ENCODE results near the gene CTSK. TPM values are rescaled to one million over a fixed set of nuclear protein-coding genes. Genes with fewer than 3 reads are reported as not detected.
A peak's percentile ranks its signal among the peaks of the same experiment; 100 is the strongest.
"Not testable (repeated sequence)": the region's sequence is repeated elsewhere in the genome, so short reads cannot be mapped to it uniquely, and the experiment has no call there.

CTSK gene
- polyA plus RNA-seq (2011; rRNA removed), result 70.7 and 91.1 TPM in 2 replicates
- polyA minus RNA-seq (2011; rRNA and poly(A)+ RNA removed), result 11.0 and 15.2 TPM in 2 replicates

DNA sequence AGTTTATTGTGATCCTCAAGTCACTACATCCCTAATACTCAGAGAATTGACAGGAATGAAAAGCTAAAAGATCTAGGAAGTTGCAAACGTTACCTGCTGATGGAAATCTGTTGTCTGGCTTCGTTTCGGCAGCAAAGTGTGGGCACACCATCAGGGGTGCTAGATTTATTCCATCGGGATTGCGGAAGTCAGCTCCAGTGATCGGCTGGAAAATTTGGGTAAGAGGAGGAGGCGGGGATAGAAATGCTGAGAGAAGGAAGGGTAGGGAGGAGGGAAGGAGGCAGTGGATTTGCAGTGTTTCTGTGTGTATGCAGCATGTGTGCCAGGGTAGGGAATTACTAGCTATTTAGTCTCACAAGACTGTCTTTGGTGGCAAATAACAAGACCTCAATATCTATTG lies at the start of gene CTSK:
CTSK (minus strand) TSS at position 140 of the 400 bp plus-strand sequence. CDS start 1,455 bp downstream, outside the sequence.
- H3K27me3 ChIP-seq (ENCODE audit: control insufficient read depth, insufficient read depth, low read length), result no peaks in the 10 kb centered on the region
- H3K36me3 ChIP-seq (ENCODE audit: control insufficient read depth, insufficient read depth, low read length), result peaks cover 7% of the 10 kb centered on the region
- TF ChIP-seq CTCF (IDR thresholded peaks at IDR 0.05; ENCODE audit: insufficient read depth, low read depth, low read length), result no peak
- H3K4me3 ChIP-seq (ENCODE audit: low read depth, low read length), result peak within 1 kb of the TSS; percentile 30
- POLR2A ChIA-PET, result interaction anchor here (0.5 to 0.6 kb wide), 2 partner anchors 198 to 1175 kb away, joined by 3 to 4 read pairs; partner anchors contain the start of gene MINDY1
- CTCF ChIA-PET, result interaction anchor here (0.9 to 3.9 kb wide), 7 partner anchors 11 to 347 kb away, joined by 3 to 17 read pairs (median 6); no protein-coding TSS in a partner anchor
- no peak for DNase-seq (ENCODE audit: low read depth)

DNA sequence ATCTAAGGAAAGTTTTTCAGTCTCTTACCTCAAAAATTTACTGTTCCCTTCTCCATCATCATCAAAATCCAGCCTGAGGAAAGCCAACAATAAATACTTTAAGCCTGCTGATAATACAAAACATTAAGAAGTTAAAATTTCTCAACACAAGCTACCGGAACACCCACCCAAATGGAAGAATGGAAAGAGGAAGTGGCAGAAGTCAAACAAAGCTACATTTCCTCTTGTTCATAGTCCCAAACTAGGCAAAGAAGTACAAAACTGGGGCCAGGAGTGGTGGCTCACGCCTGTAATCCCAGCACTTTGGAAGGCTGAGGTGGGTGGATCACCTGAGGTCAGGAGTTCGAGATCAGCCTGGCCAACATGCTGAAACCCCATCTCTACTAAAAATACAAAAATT lies 44.7 kb upstream of the CTSK start:
- H3K27me3 ChIP-seq (ENCODE audit: control insufficient read depth, insufficient read depth, low read length); H3K36me3 ChIP-seq (ENCODE audit: control insufficient read depth, insufficient read depth, low read length); H3K4me3 ChIP-seq (ENCODE audit: low read depth, low read length); CTCF ChIA-PET; POLR2A ChIA-PET; DNase-seq (ENCODE audit: low read depth): not testable (repeated sequence)

DNA sequence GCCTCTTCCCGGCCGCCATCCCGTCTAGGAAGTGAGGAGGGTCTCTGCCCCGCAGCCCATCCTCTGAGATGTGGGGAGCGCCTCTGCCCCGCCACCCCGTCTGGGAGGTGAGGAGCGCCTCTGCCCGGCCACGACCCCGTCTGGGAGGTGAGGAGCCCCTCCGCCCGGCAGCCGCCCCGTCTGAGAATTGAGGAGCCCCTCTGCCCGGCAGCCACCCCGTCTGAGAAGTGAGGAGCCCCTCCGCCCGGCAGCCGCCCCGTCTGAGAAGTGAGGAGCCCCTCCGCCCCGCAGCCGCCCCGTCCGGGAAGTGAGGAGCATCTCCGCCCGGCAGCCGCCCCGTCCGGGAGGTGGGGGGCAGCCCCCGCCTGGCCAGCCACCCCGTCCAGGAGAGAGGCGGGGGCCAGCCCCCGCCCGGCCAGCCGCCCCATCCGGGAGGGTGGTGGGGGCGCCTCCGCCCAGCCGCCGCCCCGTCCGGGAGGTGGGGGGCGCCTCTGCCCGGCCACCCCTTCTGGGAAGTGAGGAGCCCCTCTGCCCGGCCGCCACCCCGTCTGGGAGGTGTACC lies 42.8 kb upstream of the CTSK start:
- H3K27me3 ChIP-seq (ENCODE audit: control insufficient read depth, insufficient read depth, low read length); H3K4me3 ChIP-seq (ENCODE audit: low read depth, low read length); POLR2A ChIA-PET; H3K36me3 ChIP-seq (ENCODE audit: control insufficient read depth, insufficient read depth, low read length); CTCF ChIA-PET; DNase-seq (ENCODE audit: low read depth): not testable (repeated sequence)

DNA sequence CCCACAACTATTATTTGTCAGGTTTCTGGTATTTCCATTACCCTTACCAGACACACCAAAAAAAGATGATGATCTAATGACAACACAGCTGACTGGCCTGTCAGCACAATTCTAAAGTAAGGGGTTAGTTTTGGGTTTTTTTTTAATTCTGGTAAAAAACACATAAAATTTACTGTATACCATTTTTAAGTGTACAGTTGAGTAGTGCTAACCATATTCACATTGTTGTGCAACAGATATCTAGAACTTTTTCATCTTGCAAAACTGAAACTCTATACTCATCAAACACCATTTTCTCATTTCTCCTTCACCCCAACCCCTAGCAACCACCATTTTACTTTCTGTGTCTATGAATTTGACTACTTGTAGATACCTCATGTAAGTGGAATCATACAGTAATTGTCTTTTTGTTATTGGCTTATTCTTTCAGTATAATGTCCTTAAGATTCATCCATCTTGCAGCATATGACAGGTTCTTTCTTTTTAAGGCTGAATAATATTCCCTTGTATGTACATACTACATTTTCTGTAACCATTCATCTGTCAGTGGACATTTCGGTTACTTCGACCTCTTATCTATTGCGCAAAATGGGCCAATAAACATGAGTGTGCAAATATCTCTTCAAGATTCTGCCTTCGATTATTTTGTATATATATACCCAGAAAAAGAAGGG lies 38.5 kb upstream of the CTSK start:
- no peak for DNase-seq (ENCODE audit: low read depth)
- Histone ChIP-seq H3K27me3 (ENCODE audit: control insufficient read depth, insufficient read depth, low read length) (no peaks in the 10 kb centered on the region), H3K36me3 (ENCODE audit: control insufficient read depth, insufficient read depth, low read length) (no peaks in the 10 kb centered on the region; the same call in 1 of the 2 replicates), H3K4me3 (ENCODE audit: low read depth, low read length) (no peak overlapping the region)
- TF ChIP-seq CTCF (IDR thresholded peaks at IDR 0.05; ENCODE audit: insufficient read depth, low read depth, low read length), result no peak
- ChIA-PET POLR2A (no interaction called here), CTCF (interaction anchor here (0.6 kb wide), 1 partner anchor 286 kb away, joined by 4 read pairs; no protein-coding TSS in a partner anchor)

DNA sequence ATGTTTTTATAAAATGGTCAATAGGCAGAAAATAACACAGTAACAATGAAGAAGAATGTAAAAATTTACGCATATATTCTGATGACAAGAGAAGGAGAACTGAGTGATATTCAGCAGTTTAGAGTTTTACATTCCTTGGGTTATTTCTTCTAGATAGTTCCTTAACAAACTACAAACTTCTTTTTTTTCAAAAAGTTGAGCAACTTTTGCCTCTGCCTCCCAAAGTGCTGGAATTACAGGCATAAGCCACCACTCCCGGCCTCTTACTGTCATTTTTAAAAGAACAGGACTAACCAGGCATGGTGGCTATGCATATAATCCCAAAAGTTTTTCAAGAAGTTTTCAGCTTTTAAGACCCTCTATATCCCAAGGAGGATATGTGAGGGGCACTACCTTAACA lies 35.4 kb upstream of the CTSK start:
- H3K36me3 ChIP-seq (ENCODE audit: control insufficient read depth, insufficient read depth, low read length), result peaks cover 2% of the 10 kb centered on the region
- POLR2A ChIA-PET, result no interaction called here
- no peak for DNase-seq (ENCODE audit: low read depth)
- H3K4me3 ChIP-seq (ENCODE audit: low read depth, low read length), result no peak overlapping the region
- no peaks in the 10 kb centered on the region for H3K27me3 ChIP-seq (ENCODE audit: control insufficient read depth, insufficient read depth, low read length)
- CTCF ChIA-PET, result interaction anchor here (1.1 kb wide), 1 partner anchor 8 kb away, joined by 4 read pairs; no protein-coding TSS in a partner anchor
- TF ChIP-seq CTCF (IDR thresholded peaks at IDR 0.05; ENCODE audit: insufficient read depth, low read depth, low read length), result no peak

- Histone ChIP-seq H3K4me3 (ENCODE audit: low read depth, low read length) (no peak overlapping the region), H3K36me3 (ENCODE audit: control insufficient read depth, insufficient read depth, low read length) (peaks cover 2% of the 10 kb centered on the region), H3K27me3 (ENCODE audit: control insufficient read depth, insufficient read depth, low read length) (no peaks in the 10 kb centered on the region)
- ChIA-PET POLR2A (no interaction called here), CTCF (no interaction called here)
- no peak for TF ChIP-seq CTCF (IDR thresholded peaks at IDR 0.05; ENCODE audit: insufficient read depth, low read depth, low read length)
- DNase-seq (ENCODE audit: low read depth), result no peak
Observed at GRCh38 chr1:150842964-150843363, 34.9 kb upstream of the CTSK start.
